IMR-90 (cell line): Measurements from ENCODE around the gene KCNJ16. TPM values are rescaled to one million over a fixed set of nuclear protein-coding genes. Genes with fewer than 3 reads are reported as not detected.

Experiments
- ATAC-seq: fragments of 200-7000 bp; cut with Tn5 transposase; 2 replicates; pipeline ENCODE4 v1.9.1; 2020; ENCODE audit warnings: low read depth, mild to moderate bottlenecking, moderate library complexity
- BruUV-seq: library from RNA; stranded (reverse); fragments of 400-500 nt; replicated peaks from 2 replicates; lab custom pipeline; 2021; lab: Mats Ljungman, UMichigan
- CTCF ChIA-PET: fragments of 300-600 bp; formaldehyde crosslinking; extraction: SDS; loops from one replicate; lab custom pipeline; 2021; ENCODE audit warnings: antibody characterized with exemption; lab: Yijun Ruan, JAX
- POLR2A ChIA-PET: fragments of 300-600 bp; sonication (Branson Sonifier 250); formaldehyde crosslinking; loops from one replicate; lab custom pipeline; 2022; ENCODE audit warnings: antibody characterized with exemption; ENCODE audit not compliant: unreplicated experiment; lab: Charles Lee
- DNase-seq: peaks from one replicate; pipeline ENCODE4 v3.0.0; 2013
- H2AFZ ChIP-seq: replicated peaks from 2 replicates; pipeline ENCODE3; 2013; ENCODE audit warnings: low read length, mild to moderate bottlenecking; ENCODE audit not compliant: poor library complexity
- H2AK5ac ChIP-seq: 2 replicates; pipeline ENCODE4 v1.6.1; 2013; ENCODE audit warnings: low read depth, low read length, inconsistent platforms
- H2AK9ac ChIP-seq: replicated peaks from 2 replicates; pipeline ENCODE3; 2013; ENCODE audit warnings: mild to moderate bottlenecking, low read depth, low read length, moderate library complexity; ENCODE audit not compliant: poor library complexity
- H2BK120ac ChIP-seq: 2 replicates; pipeline ENCODE4 v1.6.1; 2013; ENCODE audit warnings: low read depth, low read length, inconsistent platforms
- H2BK15ac ChIP-seq: 3 replicates; pipeline ENCODE4 v1.6.1; 2013; ENCODE audit warnings: low read depth, low read length, inconsistent platforms
- H2BK20ac ChIP-seq: 2 replicates; pipeline ENCODE4 v1.6.1; 2013; ENCODE audit warnings: low read depth, mild to moderate bottlenecking, inconsistent platforms, low read length, moderate library complexity
- H2BK5ac ChIP-seq: 2 replicates; pipeline ENCODE4 v1.6.1; 2013; ENCODE audit warnings: mild to moderate bottlenecking, low read depth, low read length, inconsistent platforms; ENCODE audit not compliant: poor library complexity, severe bottlenecking
- H3K14ac ChIP-seq: replicated peaks from 2 replicates; pipeline ENCODE4 v1.6.1; 2013; ENCODE audit warnings: low read depth, low read length, inconsistent platforms
- H3K18ac ChIP-seq: 2 replicates; pipeline ENCODE4 v1.6.1; 2013; ENCODE audit warnings: low read depth, low read length, control low read depth
- H3K23ac ChIP-seq: 2 replicates; pipeline ENCODE4 v1.6.1; 2013; ENCODE audit warnings: low read depth, low read length, inconsistent platforms
- H3K27ac ChIP-seq: 2 replicates; pipeline ENCODE4 v1.5.1; 2013; ENCODE audit warnings: mild to moderate bottlenecking, control low read depth, low read length; ENCODE audit not compliant: insufficient read depth
- H3K27me3 ChIP-seq: 2 replicates; pipeline ENCODE4 v1.6.1; 2013; ENCODE audit warnings: low read length; ENCODE audit not compliant: control insufficient read depth, insufficient read depth
- H3K36me3 ChIP-seq: 2 replicates; pipeline ENCODE4 v1.6.1; 2013; ENCODE audit warnings: low read length, mixed read lengths; ENCODE audit not compliant: control insufficient read depth, insufficient read depth
- H3K4ac ChIP-seq: 2 replicates; pipeline ENCODE4 v1.6.1; 2013; ENCODE audit warnings: low read depth, low read length, inconsistent platforms
- H3K4me1 ChIP-seq: 2 replicates; pipeline ENCODE4 v1.6.1; 2013; ENCODE audit warnings: low read length, mixed read lengths; ENCODE audit not compliant: control insufficient read depth, insufficient read depth
- H3K4me2 ChIP-seq: 2 replicates; pipeline ENCODE4 v1.6.1; 2013; ENCODE audit warnings: low read depth, mild to moderate bottlenecking, control low read depth, low read length, moderate library complexity
- H3K4me3 ChIP-seq: 2 replicates; pipeline ENCODE4 v1.5.1; 2013; ENCODE audit warnings: low read depth, mild to moderate bottlenecking, control low read depth, low read length, moderate library complexity; ENCODE audit not compliant: insufficient read depth
- H3K56ac ChIP-seq: 2 replicates; pipeline ENCODE4 v1.6.1; 2013; ENCODE audit warnings: low read length, inconsistent platforms; ENCODE audit not compliant: insufficient read depth; ENCODE audit errors: extremely low read depth
- H3K79me1 ChIP-seq, 2 experiments: 2 replicates each; pipeline ENCODE4 v1.6.1; 2013; ENCODE audit warnings: low read length in 2 of 2, inconsistent platforms in 1 of 2, low read depth in 1 of 2
- H3K9ac ChIP-seq: 2 replicates; pipeline ENCODE4 v1.6.1; 2013; ENCODE audit warnings: low read depth, low read length, control low read depth
- H3K9me1 ChIP-seq: 2 replicates; pipeline ENCODE4 v1.6.1; 2013; ENCODE audit warnings: low read length, inconsistent platforms; ENCODE audit not compliant: insufficient read depth
- H3K9me3 ChIP-seq: 2 replicates; pipeline ENCODE4 v1.6.1; 2013; ENCODE audit warnings: low read length; ENCODE audit not compliant: control insufficient read depth, insufficient read depth
- H4K20me1 ChIP-seq: 2 replicates; pipeline ENCODE4 v1.6.1; 2013; ENCODE audit warnings: low read length, inconsistent platforms; ENCODE audit not compliant: insufficient read depth
- H4K5ac ChIP-seq: 2 replicates; pipeline ENCODE4 v1.6.1; 2013; ENCODE audit warnings: mild to moderate bottlenecking, low read depth, low read length, control low read depth
- H4K8ac ChIP-seq, 2 experiments: 2 replicates each; pipeline ENCODE4 v1.6.1; 2013; ENCODE audit warnings: low read depth in 2 of 2, low read length in 2 of 2, control low read depth in 1 of 2, inconsistent platforms in 1 of 2
- H4K91ac ChIP-seq: 2 replicates; pipeline ENCODE4 v1.6.1; 2013; ENCODE audit warnings: low read depth, low read length, inconsistent platforms; ENCODE audit not compliant: insufficient read depth
- BHLHE40 ChIP-seq: fragments of 150-350 bp; IDR thresholded peaks from 2 replicates; pipeline ENCODE4 v1.6.1; 2016; ENCODE audit warnings: mild to moderate bottlenecking, low read depth, low read length
- CEBPB ChIP-seq: IDR thresholded peaks from 2 replicates; pipeline ENCODE4 v1.6.1; 2012; ENCODE audit warnings: low read depth, low read length, improper control_type of control experiment
- CHD1 ChIP-seq: IDR thresholded peaks from 2 replicates; pipeline ENCODE4 v1.6.1; 2012; ENCODE audit warnings: low read depth, low read length, improper control_type of control experiment
- FOS ChIP-seq: fragments of 150-350 bp; IDR thresholded peaks from 2 replicates; pipeline ENCODE4 v1.6.1; 2016; ENCODE audit warnings: low read depth, low read length
- MAFK ChIP-seq: IDR thresholded peaks from 2 replicates; pipeline ENCODE4 v1.6.1; 2012; ENCODE audit warnings: low read depth, low read length, improper control_type of control experiment
- MAZ ChIP-seq: IDR thresholded peaks from 2 replicates; pipeline ENCODE4 v1.6.1; 2012; ENCODE audit warnings: low read depth, mild to moderate bottlenecking, low read length, improper control_type of control experiment, moderate library complexity, borderline replicate concordance
- MXI1 ChIP-seq: IDR thresholded peaks from 2 replicates; pipeline ENCODE4 v1.6.1; 2012; ENCODE audit warnings: low read depth, mild to moderate bottlenecking, low read length, moderate library complexity, borderline replicate concordance
- NFE2L2 ChIP-seq: fragments of 150-350 bp; IDR thresholded peaks from 2 replicates; pipeline ENCODE4 v1.6.1; 2016; ENCODE audit warnings: low read depth, mild to moderate bottlenecking, low read length
- POLR2A ChIP-seq: IDR thresholded peaks from 2 replicates; pipeline ENCODE4 v1.6.1; 2012; ENCODE audit warnings: mild to moderate bottlenecking, low read depth, low read length
- RAD21 ChIP-seq: IDR thresholded peaks from 2 replicates; pipeline ENCODE4 v1.6.1; 2012; ENCODE audit warnings: low read length, improper control_type of control experiment
- RCOR1 ChIP-seq: IDR thresholded peaks from 2 replicates; pipeline ENCODE4 v1.6.1; 2012; ENCODE audit warnings: mild to moderate bottlenecking, low read length, improper control_type of control experiment; ENCODE audit not compliant: insufficient replicate concordance
- RFX5 ChIP-seq: IDR thresholded peaks from 2 replicates; pipeline ENCODE4 v1.8.0; 2012; ENCODE audit warnings: low read depth, mild to moderate bottlenecking, low read length, moderate library complexity
- SMC3 ChIP-seq: fragments of 150-350 bp; IDR thresholded peaks from 2 replicates; pipeline ENCODE4 v1.6.1; 2016; ENCODE audit warnings: low read depth, mild to moderate bottlenecking, antibody characterized with exemption, low read length, moderate library complexity
- WGBS, 2 experiments: methylation state at CpG; one replicate each; pipeline versions ENCODE4 v1.1.5 to v1.1.7; 2013; ENCODE audit warnings: missing lambda C conversion rate in 2 of 2; ENCODE audit not compliant: insufficient read length in 1 of 2; ENCODE audit errors: extremely low coverage in 2 of 2; 5-methylcytosine and 5-hydroxymethylcytosine counted together
- dilution Hi-C: fragments of 300-500 bp; cut with HindIII; formaldehyde crosslinking; loops from one replicate; pipeline ENCODE4 v1.14.3; 2018; ENCODE audit warnings: low sequenced_read_pairs; ENCODE audit not compliant: unreplicated experiment
- in situ Hi-C: fragments of 300-500 bp; cut with MboI; formaldehyde crosslinking; loops from 3 replicates; pipeline ENCODE4 v1.14.3; 2019; ENCODE audit warnings: low sequenced_read_pairs, inconsistent platforms, mixed read lengths
- intact Hi-C: fragments of 100-400 bp; cut with micrococcal nuclease; formaldehyde crosslinking; loops from 2 replicates; pipeline ENCODE4 v1.10.0; 2022
- polyA plus RNA-seq, 3 experiments: library from polyadenylated mRNA; depleted of rRNA; stranded (reverse); fragments of >200 nt; gene quantifications; 2 replicates each; pipeline ENCODE4 v1.2.3, GENCODE V29; 2012; ENCODE audit warnings: low replicate concordance in 1 of 3
- total RNA-seq: library from RNA; depleted of rRNA; stranded (reverse); fragments of >200 nt; gene quantifications from 2 replicates; pipeline ENCODE4 v1.2.3, GENCODE V29; 2012
- TF ChIP-seq, protein P1 (sequence below): fragments of 150-350 bp; IDR thresholded peaks from 2 replicates; pipeline ENCODE4 v1.6.1; 2016; ENCODE audit warnings: low read depth, mild to moderate bottlenecking, low read length, moderate library complexity, borderline replicate concordance
- TF ChIP-seq, protein P2 (sequence below): fragments of 150-350 bp; IDR thresholded peaks from 2 replicates; pipeline ENCODE4 v1.6.1; 2017; ENCODE audit warnings: mild to moderate bottlenecking, antibody characterized with exemption, low read length, low read depth
- TF ChIP-seq, protein P3 (sequence below): conservative IDR thresholded peaks from 2 replicates; pipeline ENCODE4 v1.5.1; 2012; ENCODE audit warnings: mild to moderate bottlenecking, low read depth, low read length, improper control_type of control experiment

Gene KCNJ16
- total and polyA plus RNA-seq, 2 of the 4 experiments (the other 2 are of a cell fraction): not detected

DNA sequence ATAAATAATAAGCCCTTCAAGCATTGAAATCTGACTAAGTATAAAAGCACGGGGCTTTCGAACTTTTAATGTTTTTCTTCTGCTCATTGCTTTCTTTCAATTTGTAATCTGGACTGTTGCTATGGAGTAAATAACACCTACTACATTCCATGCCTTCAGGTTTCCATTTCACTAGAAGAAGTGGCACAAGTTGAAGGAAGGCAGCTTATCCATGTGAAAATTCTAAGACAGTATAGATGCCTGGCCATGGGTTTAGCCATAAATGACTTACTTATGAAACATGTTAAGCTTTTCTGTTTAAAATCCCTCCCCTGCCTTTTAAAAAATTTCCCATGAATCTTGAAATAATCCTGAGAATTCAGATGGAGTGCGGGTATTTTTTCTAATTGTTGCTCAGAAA is 30.6 kb downstream of the KCNJ16 start:
- H3K18ac ChIP-seq: no peak overlapping the region
- CTCF ChIA-PET: interaction anchor here (0.6 kb wide), 1 partner anchor 38 kb away, joined by 3 read pairs; no protein-coding TSS in a partner anchor

More for the DNA sequence above, 30.6 kb downstream of the KCNJ16 start:
- intact Hi-C loops: no loop called here
- Histone ChIP-seq H3K56ac (no peak overlapping the region), H3K79me1 (no peaks in the 10 kb centered on the region), H3K9me1 (no peaks in the 10 kb centered on the region), H2BK5ac (no peak overlapping the region), H3K9ac (no peak overlapping the region), H2BK120ac (no peak overlapping the region), H4K8ac (no peak overlapping the region), H2AFZ (no peak overlapping the region), H4K20me1 (no peaks in the 10 kb centered on the region), H2BK20ac (no peak overlapping the region), H4K91ac (no peak overlapping the region), H2AK5ac (no peak overlapping the region), H3K27ac (no peak overlapping the region), H3K27me3 (no peaks in the 10 kb centered on the region; the same call in 1 of the 2 replicates), H3K4me1 (no peaks in the 10 kb centered on the region; the same call in 1 of the 2 replicates), H3K4me3 (no peak overlapping the region), H2BK15ac (no peak overlapping the region), H3K23ac (no peak overlapping the region), H3K36me3 (no peaks in the 10 kb centered on the region), H3K4me2 (no peak overlapping the region), H4K5ac (no peak overlapping the region), H3K4ac (no peak overlapping the region), H2AK9ac (no peak overlapping the region), H3K9me3 (no peaks in the 10 kb centered on the region), H3K14ac (no peak overlapping the region)
- DNase-seq (no peak), ATAC-seq (no peak)
- dilution Hi-C loops: no loop called here
- no TSS peak for BruUV-seq
- no peak for TF ChIP-seq CHD1
- no peak for TF ChIP-seq SMC3
- no peak for TF ChIP-seq MXI1
- no peak for TF ChIP-seq RCOR1
- TF ChIP-seq FOS: no peak
- no peak for TF ChIP-seq RAD21
- no peak for TF ChIP-seq CEBPB
- no peak for TF ChIP-seq POLR2A
- TF ChIP-seq, protein P1, sequence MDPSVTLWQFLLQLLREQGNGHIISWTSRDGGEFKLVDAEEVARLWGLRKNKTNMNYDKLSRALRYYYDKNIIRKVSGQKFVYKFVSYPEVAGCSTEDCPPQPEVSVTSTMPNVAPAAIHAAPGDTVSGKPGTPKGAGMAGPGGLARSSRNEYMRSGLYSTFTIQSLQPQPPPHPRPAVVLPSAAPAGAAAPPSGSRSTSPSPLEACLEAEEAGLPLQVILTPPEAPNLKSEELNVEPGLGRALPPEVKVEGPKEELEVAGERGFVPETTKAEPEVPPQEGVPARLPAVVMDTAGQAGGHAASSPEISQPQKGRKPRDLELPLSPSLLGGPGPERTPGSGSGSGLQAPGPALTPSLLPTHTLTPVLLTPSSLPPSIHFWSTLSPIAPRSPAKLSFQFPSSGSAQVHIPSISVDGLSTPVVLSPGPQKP: no peak
- no peak for TF ChIP-seq MAZ
- TF ChIP-seq NFE2L2: no peak
- TF ChIP-seq MAFK: no peak
- TF ChIP-seq, protein P2, sequence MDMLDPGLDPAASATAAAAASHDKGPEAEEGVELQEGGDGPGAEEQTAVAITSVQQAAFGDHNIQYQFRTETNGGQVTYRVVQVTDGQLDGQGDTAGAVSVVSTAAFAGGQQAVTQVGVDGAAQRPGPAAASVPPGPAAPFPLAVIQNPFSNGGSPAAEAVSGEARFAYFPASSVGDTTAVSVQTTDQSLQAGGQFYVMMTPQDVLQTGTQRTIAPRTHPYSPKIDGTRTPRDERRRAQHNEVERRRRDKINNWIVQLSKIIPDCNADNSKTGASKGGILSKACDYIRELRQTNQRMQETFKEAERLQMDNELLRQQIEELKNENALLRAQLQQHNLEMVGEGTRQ: no peak
- no peak for TF ChIP-seq BHLHE40
- TF ChIP-seq RFX5: no peak
- TF ChIP-seq, protein P3, sequence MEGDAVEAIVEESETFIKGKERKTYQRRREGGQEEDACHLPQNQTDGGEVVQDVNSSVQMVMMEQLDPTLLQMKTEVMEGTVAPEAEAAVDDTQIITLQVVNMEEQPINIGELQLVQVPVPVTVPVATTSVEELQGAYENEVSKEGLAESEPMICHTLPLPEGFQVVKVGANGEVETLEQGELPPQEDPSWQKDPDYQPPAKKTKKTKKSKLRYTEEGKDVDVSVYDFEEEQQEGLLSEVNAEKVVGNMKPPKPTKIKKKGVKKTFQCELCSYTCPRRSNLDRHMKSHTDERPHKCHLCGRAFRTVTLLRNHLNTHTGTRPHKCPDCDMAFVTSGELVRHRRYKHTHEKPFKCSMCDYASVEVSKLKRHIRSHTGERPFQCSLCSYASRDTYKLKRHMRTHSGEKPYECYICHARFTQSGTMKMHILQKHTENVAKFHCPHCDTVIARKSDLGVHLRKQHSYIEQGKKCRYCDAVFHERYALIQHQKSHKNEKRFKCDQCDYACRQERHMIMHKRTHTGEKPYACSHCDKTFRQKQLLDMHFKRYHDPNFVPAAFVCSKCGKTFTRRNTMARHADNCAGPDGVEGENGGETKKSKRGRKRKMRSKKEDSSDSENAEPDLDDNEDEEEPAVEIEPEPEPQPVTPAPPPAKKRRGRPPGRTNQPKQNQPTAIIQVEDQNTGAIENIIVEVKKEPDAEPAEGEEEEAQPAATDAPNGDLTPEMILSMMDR: no peak
- POLR2A ChIA-PET: no interaction called here
- in situ Hi-C loops: no loop called here
- WGBS, 2 experiments: no CpG with 5 or more reads among the region's 3 CpGs
